PC-9 (cell line): ENCODE results near the gene B3GAT3. TPM values are rescaled to one million over a fixed set of nuclear protein-coding genes. Genes with fewer than 3 reads are reported as not detected.

ENCODE experiments used
- BruUV-seq: library from RNA; stranded (reverse); fragments of 400-500 nt; replicated peaks from 2 replicates; lab custom pipeline; 2021; lab: Mats Ljungman, UMichigan
- CTCF ChIA-PET: fragments of 300-600 bp; sonication (Branson Sonifier 250); formaldehyde crosslinking; loops from one replicate; lab custom pipeline; 2022; ENCODE audit warnings: antibody characterized with exemption; lab: Charles Lee
- POLR2A ChIA-PET: fragments of 300-600 bp; sonication (Branson Sonifier 250); formaldehyde crosslinking; loops from one replicate; lab custom pipeline; 2022; ENCODE audit warnings: antibody characterized with exemption; ENCODE audit not compliant: unreplicated experiment; lab: Charles Lee
- DNase-seq, 2 experiments: peaks; one replicate each; pipeline versions ENCODE4 v3.0.0 to v3.0.0-alpha.2; 2015 to 2022; ENCODE audit warnings: mixed read lengths in 1 of 2
- H2AFZ ChIP-seq: fragments of 200-600 bp; sonication (generic); 2 replicates; pipeline ENCODE4 v1.8.1; 2017; ENCODE audit warnings: antibody characterized with exemption
- H3F3A ChIP-seq: fragments of 200-600 bp; sonication (generic); 2 replicates; pipeline ENCODE4 v1.8.1; 2017; ENCODE audit warnings: antibody characterized with exemption, mild to moderate bottlenecking, low read depth; ENCODE audit not compliant: insufficient read depth
- H3K27ac ChIP-seq: fragments of 200-600 bp; sonication (generic); 2 replicates; pipeline ENCODE4 v1.6.1; 2016; ENCODE audit warnings: mixed run types
- H3K27me3 ChIP-seq: fragments of 200-600 bp; sonication (generic); 2 replicates; pipeline ENCODE4 v1.6.1; 2016; ENCODE audit warnings: low read depth, mixed run types; ENCODE audit not compliant: insufficient read depth
- H3K36me3 ChIP-seq: fragments of 200-600 bp; sonication (generic); 2 replicates; pipeline ENCODE4 v1.6.1; 2016; ENCODE audit warnings: low read depth, mixed run types
- H3K4me1 ChIP-seq: fragments of 200-600 bp; sonication (generic); replicated peaks from 2 replicates; pipeline ENCODE4 v1.6.1; 2016; ENCODE audit warnings: mixed run types; ENCODE audit not compliant: insufficient read depth
- H3K4me2 ChIP-seq: fragments of 200-600 bp; sonication (generic); 2 replicates; pipeline ENCODE4 v1.6.1; 2017; ENCODE audit warnings: mixed run types
- H3K4me3 ChIP-seq: fragments of 200-600 bp; sonication (generic); 2 replicates; pipeline ENCODE4 v1.6.1; 2016; ENCODE audit warnings: mixed run types
- H3K79me2 ChIP-seq: fragments of 200-600 bp; sonication (generic); 2 replicates; pipeline ENCODE4 v1.6.1; 2017; ENCODE audit warnings: low read depth, mixed run types
- H3K9me2 ChIP-seq: fragments of 200-600 bp; sonication (generic); 2 replicates; pipeline ENCODE4 v1.8.1; 2017; ENCODE audit warnings: mild to moderate bottlenecking; ENCODE audit not compliant: insufficient read depth
- H3K9me3 ChIP-seq: fragments of 200-600 bp; sonication (generic); 2 replicates; pipeline ENCODE4 v1.8.1; 2016; ENCODE audit warnings: low read depth; ENCODE audit not compliant: insufficient read depth
- H4K20me1 ChIP-seq: fragments of 200-600 bp; sonication (generic); 2 replicates; pipeline ENCODE4 v1.8.1; 2017; ENCODE audit not compliant: insufficient read depth
- CTCF ChIP-seq: fragments of 200-600 bp; sonication (generic); conservative IDR thresholded peaks from 2 replicates; pipeline ENCODE4 v1.6.1; 2017; ENCODE audit warnings: mixed run types, antibody characterized with exemption, mild to moderate bottlenecking, moderate library complexity
- EZH2 ChIP-seq: fragments of 200-600 bp; sonication (generic); IDR thresholded peaks from 2 replicates; pipeline ENCODE4 v1.8.0; 2017; ENCODE audit warnings: antibody characterized with exemption, low read depth
- intact Hi-C: fragments of 100-400 bp; cut with micrococcal nuclease; formaldehyde crosslinking; loops from one replicate; pipeline ENCODE4 v1.10.0; 2022; ENCODE audit not compliant: unreplicated experiment
- total RNA-seq: library from RNA; stranded (reverse); gene quantifications from 2 replicates; pipeline ENCODE4 v1.2.3, GENCODE V29; 2021

B3GAT3 gene
- total RNA-seq, 1 experiment from 2014 or later = 38.9 TPM

GRCh38 chr11:62665599-62666258 is 43.9 kb upstream of the B3GAT3 start:
- Histone ChIP-seq H3K9me2 (no peaks in the 10 kb centered on the region), H3F3A (peaks cover 83% of the 10 kb centered on the region), H3K4me2 (peak overlapping the region; percentile 98), H3K27me3 (no peaks in the 10 kb centered on the region), H2AFZ (no peak overlapping the region), H3K9me3 (no peaks in the 10 kb centered on the region), H3K4me3 (peak overlapping the region; percentile 88), H3K36me3 (peaks cover 24% of the 10 kb centered on the region), H3K79me2 (peaks cover 66% of the 10 kb centered on the region), H3K4me1 (peaks cover 38% of the 10 kb centered on the region), H3K27ac (peak overlapping the region; percentile 72), H4K20me1 (no peaks in the 10 kb centered on the region; the same call in none of the 2 replicates)
- POLR2A ChIA-PET = interaction anchor here (0.6 to 2.0 kb wide), 31 partner anchors 8 to 1723 kb away, joined by 3 to 55 read pairs (median 8); partner anchors contain the start of genes B3GAT3, EEF1G, HNRNPUL2 and INTS5
- CTCF ChIA-PET = interaction anchor here (0.6 to 1.1 kb wide), 3 partner anchors 12 to 81 kb away, joined by 3 to 7 read pairs (median 4); no protein-coding TSS in a partner anchor
- no peak for TF ChIP-seq CTCF
- no peak for TF ChIP-seq EZH2
- intact Hi-C loops = loop anchor here (5.0 kb wide), 3 partner anchors 43 to 123 kb away; partner anchors contain the start of genes B3GAT3 and TUT1
- peak; percentile 42 to 46 for DNase-seq
- no TSS peak for BruUV-seq

GRCh38 chr11:62665075-62665598 is 43.4 kb upstream of the B3GAT3 start, which contains the start of the genes C11orf98 and CSKMT:
C11orf98 (minus strand) TSS chr11:62665210; CDS start chr11:62665169, 41 bp downstream.
CSKMT (plus strand) TSS chr11:62665312; CDS start chr11:62665880, 568 bp downstream.
- intact Hi-C loops = loop anchor here (5.0 kb wide), 3 partner anchors 43 to 123 kb away; partner anchors contain the start of genes B3GAT3 and TUT1
- H3K4me2 ChIP-seq = peak within 1 kb of the TSS; percentile 98
- TF ChIP-seq CTCF (no peak), EZH2 (no peak)
- H2AFZ ChIP-seq = peak within 1 kb of the TSS; percentile 93
- H3K27ac ChIP-seq = peak within 1 kb of the TSS; percentile 72
- H4K20me1 ChIP-seq = no peaks in the 10 kb centered on the region; the same call in none of the 2 replicates
- H3K9me3 ChIP-seq = no peaks in the 10 kb centered on the region
- CTCF ChIA-PET = interaction anchor here (0.6 to 1.1 kb wide), 6 partner anchors 11 to 184 kb away, joined by 3 to 7 read pairs (median 4); partner anchors contain the start of gene TUT1
- H3K27me3 ChIP-seq = no peaks in the 10 kb centered on the region
- peak; percentile 87 to 98 for DNase-seq
- POLR2A ChIA-PET = interaction anchor here (0.5 to 2.0 kb wide), 38 partner anchors 9 to 1722 kb away, joined by 3 to 55 read pairs (median 8); partner anchors contain the start of genes B3GAT3, EEF1G, HNRNPUL2 and INTS5
- peaks cover 83% of the 10 kb centered on the region for H3F3A ChIP-seq
- TSS peak; percentile 84 for BruUV-seq
- no peaks in the 10 kb centered on the region for H3K9me2 ChIP-seq
- H3K4me1 ChIP-seq = peaks cover 33% of the 10 kb centered on the region
- peak within 1 kb of the TSS; percentile 88 for H3K4me3 ChIP-seq
- H3K36me3 ChIP-seq = peaks cover 24% of the 10 kb centered on the region
- peaks cover 60% of the 10 kb centered on the region for H3K79me2 ChIP-seq
